Muscle of leg (tissue), 11 donors: ENCODE data around the gene SMC1B. TPM values are rescaled to one million over a fixed set of nuclear protein-coding genes. Genes with fewer than 3 reads are reported as not detected.
"Not testable (repeated sequence)": the region's sequence is repeated elsewhere in the genome, so short reads cannot be mapped to it uniquely, and the experiment has no call there.

Source experiments
- DNase-seq: peaks from one replicate; pipeline ENCODE4 v3.0.0; 2013
- H3K27ac ChIP-seq: one replicate; pipeline ENCODE4 v1.5.1; 2013; ENCODE audit warnings: mild to moderate bottlenecking, low read length, control low read depth
- H3K27me3 ChIP-seq: one replicate; pipeline ENCODE4 v1.6.1; 2013; ENCODE audit warnings: low read length; ENCODE audit not compliant: control insufficient read depth, insufficient read depth
- H3K36me3 ChIP-seq: one replicate; pipeline ENCODE4 v1.6.1; 2013; ENCODE audit warnings: low read length; ENCODE audit not compliant: control insufficient read depth, insufficient read depth
- H3K4me1 ChIP-seq: one replicate; pipeline ENCODE4 v1.6.1; 2013; ENCODE audit warnings: low read length; ENCODE audit not compliant: control insufficient read depth, insufficient read depth
- H3K4me3 ChIP-seq: one replicate; pipeline ENCODE4 v1.5.1; 2013; ENCODE audit warnings: low read length, control low read depth
- H3K9me3 ChIP-seq: replicated peaks from 2 replicates; pipeline ENCODE4 v1.6.1; 2013; ENCODE audit warnings: low read depth, low read length; ENCODE audit not compliant: control insufficient read depth
- WGBS: methylation state at CpG from one replicate; pipeline ENCODE4 v1.1.5; 2013; ENCODE audit warnings: missing lambda C conversion rate; ENCODE audit not compliant: insufficient coverage; 5-methylcytosine and 5-hydroxymethylcytosine counted together
- polyA plus RNA-seq, 8 donors: library from polyadenylated mRNA; unstranded; fragments of 120-200 nt; gene quantifications; one replicate each; pipeline versions ENCODE4 v1.2.1 to v1.2.3, GENCODE V29; 2013; ENCODE audit warnings: inconsistent platforms in 1 of 8, low replicate concordance in 1 of 8; ENCODE audit not compliant: insufficient read length in 8 of 8, insufficient read depth in 1 of 8
- total RNA-seq: library from RNA; stranded (reverse); fragments of 120-200 nt; gene quantifications from one replicate; pipeline ENCODE4 v1.2.4, GENCODE V29; 2013

SMC1B gene
- total and polyA plus RNA-seq, 9 donors, result 0.04 to 0.16 (median 0.08) TPM; not detected in 1

GRCh38 chr22:45335854-45336522 is 77.4 kb downstream of the SMC1B start:
- Histone ChIP-seq H3K4me3 (no peak overlapping the region), H3K27me3 (no peaks in the 10 kb centered on the region), H3K4me1 (peaks cover 35% of the 10 kb centered on the region), H3K9me3 (no peaks in the 10 kb centered on the region), H3K27ac (peak overlapping the region; percentile 63), H3K36me3 (peaks cover 44% of the 10 kb centered on the region)
- WGBS, result 93% methylated on average over 22 of the region's 29 CpGs
- DNase-seq, result no peak

- H3K4me1 ChIP-seq, result peaks cover 33% of the 10 kb centered on the region
- H3K27ac ChIP-seq, result no peak overlapping the region
- H3K36me3 ChIP-seq, result peaks cover 45% of the 10 kb centered on the region
- H3K4me3 ChIP-seq, result no peak overlapping the region
- WGBS, result 62% methylated on average over 24 of the region's 26 CpGs
- H3K9me3 ChIP-seq, result no peaks in the 10 kb centered on the region
- no peaks in the 10 kb centered on the region for H3K27me3 ChIP-seq
- peak; percentile 42 for DNase-seq
Measured at GRCh38 chr22:45335021-45335818, 78.2 kb downstream of the SMC1B start.

- H3K4me3 ChIP-seq, result no peak overlapping the region
- WGBS, result 82% methylated on average over 8 of the region's 9 CpGs
- DNase-seq, result peak; percentile 37
- no peak overlapping the region for H3K27ac ChIP-seq
- H3K9me3 ChIP-seq, result no peaks in the 10 kb centered on the region
- H3K36me3 ChIP-seq, result peaks cover 41% of the 10 kb centered on the region
- no peaks in the 10 kb centered on the region for H3K27me3 ChIP-seq
- H3K4me1 ChIP-seq, result peaks cover 33% of the 10 kb centered on the region
Measured at GRCh38 chr22:45334528-45334927, 78.9 kb downstream of the SMC1B start.

- WGBS, result no CpG with 5 or more reads among the region's 5 CpGs
- H3K4me1 ChIP-seq, result peaks cover 37% of the 10 kb centered on the region
Measured at GRCh38 chr22:45334068-45334467, 79.3 kb downstream of the SMC1B start.

GRCh38 chr22:45332001-45332400 is 81.4 kb downstream of the SMC1B start:
- Histone ChIP-seq H3K4me3 (no peak overlapping the region), H3K9me3 (no peaks in the 10 kb centered on the region), H3K27me3 (no peaks in the 10 kb centered on the region), H3K36me3 (peaks cover 44% of the 10 kb centered on the region), H3K27ac (no peak overlapping the region), H3K4me1 (peaks cover 40% of the 10 kb centered on the region)
- no peak for DNase-seq
- 97% methylated on average over 7 of the region's 7 CpGs for WGBS

More at GRCh38 chr22:45334068-45334467, 79.3 kb downstream of the SMC1B start:
- Histone ChIP-seq H3K4me3 (no peak overlapping the region), H3K36me3 (peaks cover 40% of the 10 kb centered on the region), H3K27ac (no peak overlapping the region), H3K27me3 (no peaks in the 10 kb centered on the region), H3K9me3 (no peaks in the 10 kb centered on the region)
- DNase-seq, result no peak

- H3K27me3 ChIP-seq, result no peaks in the 10 kb centered on the region
- no peak overlapping the region for H3K4me3 ChIP-seq
- no peak for DNase-seq
- H3K9me3 ChIP-seq, result no peaks in the 10 kb centered on the region
- 85% methylated on average over 7 of the region's 9 CpGs for whole genome bisulfite sequencing
- peaks cover 35% of the 10 kb centered on the region for H3K4me1 ChIP-seq
- H3K27ac ChIP-seq, result no peak overlapping the region
- peaks cover 40% of the 10 kb centered on the region for H3K36me3 ChIP-seq
Measured at GRCh38 chr22:45331486-45331885, 81.9 kb downstream of the SMC1B start.

- H3K27ac ChIP-seq, result no peak overlapping the region
- no peaks in the 10 kb centered on the region for H3K9me3 ChIP-seq
- DNase-seq, result no peak
- WGBS, result 93% methylated on average over 10 of the region's 19 CpGs
- peaks cover 27% of the 10 kb centered on the region for H3K4me1 ChIP-seq
- H3K36me3 ChIP-seq, result peaks cover 45% of the 10 kb centered on the region
- H3K27me3 ChIP-seq, result no peaks in the 10 kb centered on the region
- H3K4me3 ChIP-seq, result no peak overlapping the region
Measured at GRCh38 chr22:45330548-45330947, 82.9 kb downstream of the SMC1B start.

- Histone ChIP-seq H3K36me3 (peaks cover 49% of the 10 kb centered on the region), H3K4me3 (no peak overlapping the region), H3K27me3 (no peaks in the 10 kb centered on the region), H3K27ac (peak overlapping the region; percentile 84), H3K9me3 (no peaks in the 10 kb centered on the region), H3K4me1 (peaks cover 17% of the 10 kb centered on the region)
- WGBS, result 74% methylated on average over 11 of the region's 12 CpGs
- peak; percentile 91 for DNase-seq
Measured at GRCh38 chr22:45329530-45329936, 83.9 kb downstream of the SMC1B start.

- Histone ChIP-seq H3K4me1 (peaks cover 12% of the 10 kb centered on the region), H3K36me3 (peaks cover 53% of the 10 kb centered on the region), H3K27ac (peak overlapping the region; percentile 84), H3K4me3 (no peak overlapping the region), H3K27me3 (no peaks in the 10 kb centered on the region), H3K9me3 (no peaks in the 10 kb centered on the region)
- WGBS, result 62% methylated on average over 4 of the region's 8 CpGs
- DNase-seq, result peak; percentile 56
Measured at GRCh38 chr22:45328822-45329529, 84.4 kb downstream of the SMC1B start.

GRCh38 chr22:45328261-45328660 is 85.1 kb downstream of the SMC1B start:
- H3K4me1 ChIP-seq, result peaks cover 12% of the 10 kb centered on the region
- H3K27ac ChIP-seq, DNase-seq, H3K27me3 ChIP-seq, H3K9me3 ChIP-seq, H3K4me3 ChIP-seq: not testable (repeated sequence)
- 82% methylated on average over 6 of the region's 8 CpGs for WGBS
- peaks cover 60% of the 10 kb centered on the region for H3K36me3 ChIP-seq
